A549 (cell line): ENCODE results near the gene OSCP1. TPM values are rescaled to one million over a fixed set of nuclear protein-coding genes. Genes with fewer than 3 reads are reported as not detected.

Source experiments
- ATAC-seq, 2 experiments: fragments of 200-7000 bp in 1 of 2; fragments of >200 bp in 1 of 2; cut with Nextera tagmentation in 1 of 2; cut with Tn5 transposase in 1 of 2; 3 replicates each; pipeline versions ENCODE4 v1.8.0 to v1.9.1; 2018 to 2020; ENCODE audit warnings: mild to moderate bottlenecking in 1 of 2, moderate library complexity in 1 of 2
- CTCF ChIA-PET: fragments of 300-600 bp; sonication (Branson Sonifier 250); formaldehyde crosslinking; extraction: SDS; loops from one replicate; lab custom pipeline; 2021; ENCODE audit warnings: antibody characterized with exemption, inconsistent platforms; lab: Yijun Ruan, JAX
- POLR2A ChIA-PET: fragments of 350-600 bp; formaldehyde crosslinking; extraction: SDS; loops from one replicate; lab custom pipeline; 2021; ENCODE audit warnings: antibody characterized with exemption, inconsistent platforms; lab: Yijun Ruan, JAX
- DNase-seq, 2 experiments: peaks; one replicate each; pipeline versions ENCODE4 v3.0.0 to v3.0.0-alpha.2; 2011 to 2016; ENCODE audit warnings: low read depth in 1 of 2, low spot score in 1 of 2
- FAIRE-seq: peaks from 2 replicates; lab custom pipeline; 2011; peaks lifted over from hg19 to GRCh38; lab: Jason Lieb, UNC
- H3K27ac ChIP-seq, 2 experiments: fragments of >200 bp; sonication (Bioruptor Twin); formaldehyde crosslinking; 3 replicates each; pipeline ENCODE4 v1.5.1; 2016 to 2017
- H3K4me1 ChIP-seq: fragments of >200 bp; sonication (Bioruptor Twin); formaldehyde crosslinking; 3 replicates; pipeline ENCODE4 v1.6.1; 2016
- H3K4me2 ChIP-seq: fragments of >200 bp; sonication (Bioruptor Twin); formaldehyde crosslinking; 3 replicates; pipeline ENCODE4 v1.6.1; 2016
- H3K4me3 ChIP-seq: fragments of >200 bp; sonication (Bioruptor Twin); formaldehyde crosslinking; 3 replicates; pipeline ENCODE4 v1.5.1; 2016
- H3K9me3 ChIP-seq: fragments of >200 bp; sonication (Bioruptor Twin); formaldehyde crosslinking; 3 replicates; pipeline ENCODE4 v1.6.1; 2016
- BCL3 ChIP-seq: fragments of >200 bp; sonication (Bioruptor Twin); formaldehyde crosslinking; IDR thresholded peaks from 3 replicates; pipeline ENCODE4 v1.6.1; 2016
- CBX2 ChIP-seq: fragments of 200-600 bp; sonication (generic); IDR thresholded peaks from 2 replicates; pipeline ENCODE4 v1.6.1; 2016; ENCODE audit warnings: low read depth, mild to moderate bottlenecking, borderline replicate concordance
- CTCF ChIP-seq: fragments of >200 bp; sonication (Bioruptor Twin); formaldehyde crosslinking; IDR thresholded peaks from 3 replicates; pipeline ENCODE4 v1.5.1; 2016
- FOSB ChIP-seq: fragments of 250-450 bp; sonication (Bioruptor Pico); IDR thresholded peaks from 2 replicates; pipeline ENCODE4 v1.5.0; 2020; ENCODE audit warnings: mild to moderate bottlenecking, moderate library complexity
- FOSL2 ChIP-seq, 2 experiments: fragments of 450-650 bp in 1 of 2; fragments of >200 bp in 1 of 2; sonication (Bioruptor Twin) in 1 of 2; formaldehyde crosslinking; IDR thresholded peaks; 2 replicates each; pipeline versions ENCODE4 v1.5.0 to v1.6.1; 2016 to 2020; ENCODE audit warnings: mild to moderate bottlenecking in 1 of 2, moderate library complexity in 1 of 2
- HDAC2 ChIP-seq: fragments of 200-600 bp; sonication (generic); IDR thresholded peaks from 2 replicates; pipeline ENCODE4 v1.6.1; 2016
- HES2 ChIP-seq: fragments of >200 bp; sonication (Bioruptor Twin); formaldehyde crosslinking; IDR thresholded peaks from 2 replicates; pipeline ENCODE4 v1.6.1; 2016
- HMGXB4 ChIP-seq: fragments of 250-450 bp; sonication (Bioruptor Pico); IDR thresholded peaks from 2 replicates; pipeline ENCODE4 v1.5.0; 2021; ENCODE audit warnings: mild to moderate bottlenecking, moderate library complexity, borderline replicate concordance
- HOXB13 ChIP-seq: fragments of 250-450 bp; sonication (Bioruptor Pico); IDR thresholded peaks from 2 replicates; pipeline ENCODE4 v1.5.0; 2020; ENCODE audit warnings: low read depth, mild to moderate bottlenecking, moderate library complexity
- JUN ChIP-seq, 2 experiments: fragments of >200 bp; sonication (Bioruptor Twin); formaldehyde crosslinking; IDR thresholded peaks; 2 replicates in 1 of 2; 3 replicates in 1 of 2; pipeline ENCODE4 v1.6.1; 2016 to 2017
- MAFK ChIP-seq: fragments of 450-650 bp; IDR thresholded peaks from 2 replicates; pipeline ENCODE4 v1.6.1; 2014; ENCODE audit not compliant: partially characterized antibody
- MAX ChIP-seq: IDR thresholded peaks from 2 replicates; pipeline ENCODE4 v1.6.1; 2012
- NR3C1 ChIP-seq: fragments of >200 bp; sonication (Bioruptor Twin); formaldehyde crosslinking; IDR thresholded peaks from 3 replicates; pipeline ENCODE4 v1.6.1; 2017
- PHF8 ChIP-seq: fragments of 200-600 bp; sonication (generic); IDR thresholded peaks from 2 replicates; pipeline ENCODE4 v1.6.1; 2016; ENCODE audit warnings: low read depth, mild to moderate bottlenecking, antibody characterized with exemption, moderate library complexity, borderline replicate concordance
- POLR2A ChIP-seq: IDR thresholded peaks from 2 replicates; pipeline ENCODE4 v1.6.1; 2012; ENCODE audit warnings: mild to moderate bottlenecking, low read length
- POLR2AphosphoS2 ChIP-seq: conservative IDR thresholded peaks from 2 replicates; pipeline ENCODE4 v1.6.1; 2012; ENCODE audit warnings: low read length, improper control_type of control experiment, inconsistent platforms
- RNF2 ChIP-seq: fragments of 200-600 bp; sonication (generic); IDR thresholded peaks from 2 replicates; pipeline ENCODE4 v1.6.1; 2016; ENCODE audit warnings: low read depth, mild to moderate bottlenecking, antibody characterized with exemption, moderate library complexity, borderline replicate concordance
- SREBF2 ChIP-seq: fragments of 450-650 bp; IDR thresholded peaks from 2 replicates; pipeline ENCODE4 v1.6.1; 2014; ENCODE audit warnings: mild to moderate bottlenecking, moderate library complexity
- USF2 ChIP-seq: fragments of 450-650 bp; IDR thresholded peaks from 2 replicates; pipeline ENCODE4 v1.6.1; 2014; ENCODE audit warnings: antibody characterized with exemption
- ZNF302 ChIP-seq: fragments of 250-450 bp; sonication (Bioruptor Pico); IDR thresholded peaks from 2 replicates; pipeline ENCODE4 v1.9.0; 2021; ENCODE audit warnings: inconsistent platforms, mild to moderate bottlenecking, moderate library complexity
- ZSCAN20 ChIP-seq: fragments of 250-450 bp; sonication (Bioruptor Pico); IDR thresholded peaks from 2 replicates; pipeline ENCODE4 v1.8.0; 2022; ENCODE audit warnings: mild to moderate bottlenecking, moderate library complexity
- WGBS: methylation state at CpG from one replicate; pipeline ENCODE4 v1.1.6; 2017; ENCODE audit errors: missing lambda C conversion rate; 5-methylcytosine and 5-hydroxymethylcytosine counted together
- polyA plus RNA-seq, 4 experiments: library from polyadenylated mRNA; depleted of rRNA in 3 of 4; stranded (reverse); fragments of >200 nt; fragmentation: RNase III in 1 of 4; extraction: RNeasy Plus Mini Kit Qiagen cat#74134 plus additional on column Dnase treatment in 1 of 4; gene quantifications; 2 replicates in 3 of 4; 3 replicates in 1 of 4; pipeline ENCODE4 v1.2.3, GENCODE V29; 2011 to 2017

OSCP1 gene
- polyA plus RNA-seq, 2 of the 4 experiments (the other 2 are of a cell fraction): 4.6 to 6.6 TPM

- Histone ChIP-seq H3K4me1 (peaks cover 9% of the 10 kb centered on the region; the same call in 1 of the 3 replicates), H3K9me3 (no peaks in the 10 kb centered on the region), H3K27ac (peak within 1 kb of the TSS; percentile 88 to 99), H3K4me2 (peak within 1 kb of the TSS; percentile 97), H3K4me3 (peak within 1 kb of the TSS; percentile 67)
- 0% methylated on average over 29 of the region's 60 CpGs for WGBS
- POLR2A ChIA-PET: interaction anchor here (1.1 to 2.1 kb wide), 5 partner anchors 9 to 248 kb away, joined by 3 to 40 read pairs (median 4); partner anchors contain the start of genes SH3D21, STK40 and TRAPPC3
- FAIRE-seq (no peak), ATAC-seq (peak; percentile 97), DNase-seq (peak; percentile 68 to 90)
- CTCF ChIA-PET: interaction anchor here (1.2 to 3.6 kb wide), 8 partner anchors 9 to 91 kb away, joined by 3 to 14 read pairs (median 6); partner anchors contain the start of gene SH3D21
- TF ChIP-seq FOSB (CRISPR knock-in tag) (no peak), MAFK (no peak), HES2 (no peak), POLR2A (peak; percentile 68), POLR2AphosphoS2 (no peak), CTCF (no peak), FOSL2 (IDR thresholded peaks at IDR 0.05) (no peak), FOSL2 (CRISPR knock-in tag; IDR thresholded peaks at IDR 0.05) (0 out of 2 replicates have a peak, but pooled peaks have one; percentile 26), HOXB13 (CRISPR knock-in tag) (no peak), CBX2 (no peak), NR3C1 (no peak), BCL3 (peak; percentile 51; the same call in 1 of the 3 replicates), USF2 (peak; percentile 46; the same call in 1 of the 2 replicates), ZSCAN20 (CRISPR knock-in tag) (no peak), JUN (IDR thresholded peaks at IDR 0.05) (peak in 1 of 2 experiments; percentile 57; a peak in 2 of 5 replicates), MAX (peak; percentile 78), HDAC2 (no peak), PHF8 (peak; percentile 79), SREBF2 (no peak), ZNF302 (CRISPR knock-in tag) (no peak), RNF2 (no peak), HMGXB4 (no peak)
These were observed 52.6 kb downstream of the OSCP1 start, which contains the start of gene LSM10 for GRCh38 chr1:36397378-36398230. LSM10 (minus strand) TSS chr1:36397908; CDS start chr1:36394129, 3,779 bp downstream.
